Measurements from ENCODE around the gene NUP214. TPM values are rescaled to one million over a fixed set of nuclear protein-coding genes. Genes with fewer than 3 reads are reported as not detected.

NUP214 gene
- total RNA-seq, 1 experiment from 2014 or later, result 52.3 TPM

- no peaks in the 10 kb centered on the region for H3K27me3 ChIP-seq (replicated peaks; ENCODE audit: control insufficient read depth, insufficient read depth, low read length)
- intact Hi-C loops (cut with micrococcal nuclease; ENCODE audit: unreplicated experiment), result no loop called here
- no peak overlapping the region for H3K4me3 ChIP-seq (ENCODE audit: low read depth, low read length)
- TF ChIP-seq, protein P1, sequence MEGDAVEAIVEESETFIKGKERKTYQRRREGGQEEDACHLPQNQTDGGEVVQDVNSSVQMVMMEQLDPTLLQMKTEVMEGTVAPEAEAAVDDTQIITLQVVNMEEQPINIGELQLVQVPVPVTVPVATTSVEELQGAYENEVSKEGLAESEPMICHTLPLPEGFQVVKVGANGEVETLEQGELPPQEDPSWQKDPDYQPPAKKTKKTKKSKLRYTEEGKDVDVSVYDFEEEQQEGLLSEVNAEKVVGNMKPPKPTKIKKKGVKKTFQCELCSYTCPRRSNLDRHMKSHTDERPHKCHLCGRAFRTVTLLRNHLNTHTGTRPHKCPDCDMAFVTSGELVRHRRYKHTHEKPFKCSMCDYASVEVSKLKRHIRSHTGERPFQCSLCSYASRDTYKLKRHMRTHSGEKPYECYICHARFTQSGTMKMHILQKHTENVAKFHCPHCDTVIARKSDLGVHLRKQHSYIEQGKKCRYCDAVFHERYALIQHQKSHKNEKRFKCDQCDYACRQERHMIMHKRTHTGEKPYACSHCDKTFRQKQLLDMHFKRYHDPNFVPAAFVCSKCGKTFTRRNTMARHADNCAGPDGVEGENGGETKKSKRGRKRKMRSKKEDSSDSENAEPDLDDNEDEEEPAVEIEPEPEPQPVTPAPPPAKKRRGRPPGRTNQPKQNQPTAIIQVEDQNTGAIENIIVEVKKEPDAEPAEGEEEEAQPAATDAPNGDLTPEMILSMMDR (IDR thresholded peaks at IDR 0.05; ENCODE audit: insufficient read depth in 1 of 2, low read depth in 1 of 2, low read length in 1 of 2, severe bottlenecking in 1 of 2, unreplicated experiment in 1 of 2), result no peak
- Mint-ChIP-seq H3K36me3 (ENCODE audit: insufficient read depth, unreplicated experiment) (peaks cover 53% of the 10 kb centered on the region), H3K4me3 (ENCODE audit: unreplicated experiment) (no peak overlapping the region), H3K27ac (ENCODE audit: unreplicated experiment) (no peak overlapping the region), H3K9me3 (ENCODE audit: unreplicated experiment) (no peaks in the 10 kb centered on the region), H3K27me3 (ENCODE audit: insufficient read depth, unreplicated experiment) (no peaks in the 10 kb centered on the region), H3K4me1 (ENCODE audit: low read depth, unreplicated experiment) (no peaks in the 10 kb centered on the region)
- H3K4me1 ChIP-seq, result no peaks in the 10 kb centered on the region
- DNase-seq, result no peak
- ChIA-PET CTCF (no interaction called here), POLR2A (no interaction called here)
- no TSS peak for BruUV-seq (replicated peaks)
- H3K36me3 ChIP-seq (ENCODE audit: control insufficient read depth, insufficient read depth, low read length), result peaks cover 1% of the 10 kb centered on the region; the same call in 1 of the 2 replicates
- H3K9me3 ChIP-seq, result no peaks in the 10 kb centered on the region
Observed at GRCh38 chr9:131169563-131170240, 44.3 kb downstream of the NUP214 start.

DNA sequence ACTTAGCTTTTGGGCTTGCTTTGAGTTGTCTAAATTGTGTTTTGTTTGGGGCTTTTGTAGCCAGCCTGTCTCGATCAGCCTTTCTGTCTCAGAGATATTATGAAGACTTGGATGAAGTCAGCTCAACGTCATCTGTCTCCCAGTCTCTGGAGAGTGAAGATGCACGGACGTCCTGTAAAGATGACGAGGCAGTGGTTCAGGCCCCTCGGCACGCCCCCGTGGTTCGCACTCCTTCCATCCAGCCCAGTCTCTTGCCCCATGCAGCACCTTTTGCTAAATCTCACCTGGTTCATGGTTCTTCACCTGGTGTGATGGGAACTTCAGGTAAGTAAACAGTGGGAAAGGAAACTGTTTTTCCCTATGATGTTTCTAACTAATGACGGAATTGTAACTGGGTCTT is 48.6 kb downstream of the NUP214 start:
- Histone ChIP-seq H3K4me3 (ENCODE audit: low read depth, low read length) (no peak overlapping the region), H3K36me3 (ENCODE audit: control insufficient read depth, insufficient read depth, low read length) (peaks cover 2% of the 10 kb centered on the region), H3K4me1 (no peaks in the 10 kb centered on the region), H3K9me3 (no peaks in the 10 kb centered on the region), H3K27me3 (replicated peaks; ENCODE audit: control insufficient read depth, insufficient read depth, low read length) (no peaks in the 10 kb centered on the region)
- Mint-ChIP-seq H3K27ac (ENCODE audit: unreplicated experiment) (no peak overlapping the region), H3K36me3 (ENCODE audit: insufficient read depth, unreplicated experiment) (peaks cover 68% of the 10 kb centered on the region), H3K9me3 (ENCODE audit: unreplicated experiment) (no peaks in the 10 kb centered on the region), H3K27me3 (ENCODE audit: insufficient read depth, unreplicated experiment) (no peaks in the 10 kb centered on the region), H3K4me3 (ENCODE audit: unreplicated experiment) (no peak overlapping the region), H3K4me1 (ENCODE audit: low read depth, unreplicated experiment) (peaks cover 1% of the 10 kb centered on the region)
- CTCF ChIA-PET, result interaction anchor here (0.7 kb wide), 1 partner anchor 1017 kb away, joined by 3 read pairs; no protein-coding TSS in a partner anchor
- BruUV-seq (replicated peaks), result no TSS peak
- POLR2A ChIA-PET, result no interaction called here
- no peak for DNase-seq
- TF ChIP-seq, protein P1 (IDR thresholded peaks at IDR 0.05; ENCODE audit: insufficient read depth in 1 of 2, low read depth in 1 of 2, low read length in 1 of 2, severe bottlenecking in 1 of 2, unreplicated experiment in 1 of 2), result no peak
- intact Hi-C loops (cut with micrococcal nuclease; ENCODE audit: unreplicated experiment), result no loop called here

GRCh38 chr9:131174681-131175239 is 49.4 kb downstream of the NUP214 start:
- Mint-ChIP-seq H3K36me3 (ENCODE audit: insufficient read depth, unreplicated experiment) (peaks cover 73% of the 10 kb centered on the region), H3K27ac (ENCODE audit: unreplicated experiment) (no peak overlapping the region), H3K4me1 (ENCODE audit: low read depth, unreplicated experiment) (peaks cover 6% of the 10 kb centered on the region), H3K27me3 (ENCODE audit: insufficient read depth, unreplicated experiment) (no peaks in the 10 kb centered on the region), H3K9me3 (ENCODE audit: unreplicated experiment) (no peaks in the 10 kb centered on the region), H3K4me3 (ENCODE audit: unreplicated experiment) (no peak overlapping the region)
- POLR2A ChIA-PET, result no interaction called here
- intact Hi-C loops (cut with micrococcal nuclease; ENCODE audit: unreplicated experiment), result no loop called here
- no peaks in the 10 kb centered on the region; the same call in 1 of the 2 replicates for H3K4me1 ChIP-seq
- no peak for DNase-seq
- no TSS peak for BruUV-seq (replicated peaks)
- H3K9me3 ChIP-seq, result no peaks in the 10 kb centered on the region
- no peak overlapping the region for H3K4me3 ChIP-seq (ENCODE audit: low read depth, low read length)
- TF ChIP-seq, protein P1 (IDR thresholded peaks at IDR 0.05; ENCODE audit: insufficient read depth in 1 of 2, low read depth in 1 of 2, low read length in 1 of 2, severe bottlenecking in 1 of 2, unreplicated experiment in 1 of 2), result no peak
- H3K36me3 ChIP-seq (ENCODE audit: control insufficient read depth, insufficient read depth, low read length), result peaks cover 4% of the 10 kb centered on the region
- CTCF ChIA-PET, result no interaction called here
- no peaks in the 10 kb centered on the region for H3K27me3 ChIP-seq (replicated peaks; ENCODE audit: control insufficient read depth, insufficient read depth, low read length)
